T47D (cell line): ENCODE data around the gene ADCY5.

Source experiments
- DNase-seq, 2 experiments: peaks; one replicate each; pipeline versions ENCODE4 v3.0.0 to v3.0.0-alpha.2; 2011 to 2012; ENCODE audit warnings: low read depth in 1 of 2, low spot score in 1 of 2
- JUND ChIP-seq: IDR thresholded peaks from 2 replicates; pipeline ENCODE4 v1.6.1; 2012; ENCODE audit warnings: low read depth
- in situ Hi-C: cut with HindIII; loops from 2 replicates; pipeline ENCODE4 v1.10.0; 2016; ENCODE audit warnings: low sequenced_read_pairs, low pct_unique_long_range_greater_than_20kb

ADCY5 gene

DNA sequence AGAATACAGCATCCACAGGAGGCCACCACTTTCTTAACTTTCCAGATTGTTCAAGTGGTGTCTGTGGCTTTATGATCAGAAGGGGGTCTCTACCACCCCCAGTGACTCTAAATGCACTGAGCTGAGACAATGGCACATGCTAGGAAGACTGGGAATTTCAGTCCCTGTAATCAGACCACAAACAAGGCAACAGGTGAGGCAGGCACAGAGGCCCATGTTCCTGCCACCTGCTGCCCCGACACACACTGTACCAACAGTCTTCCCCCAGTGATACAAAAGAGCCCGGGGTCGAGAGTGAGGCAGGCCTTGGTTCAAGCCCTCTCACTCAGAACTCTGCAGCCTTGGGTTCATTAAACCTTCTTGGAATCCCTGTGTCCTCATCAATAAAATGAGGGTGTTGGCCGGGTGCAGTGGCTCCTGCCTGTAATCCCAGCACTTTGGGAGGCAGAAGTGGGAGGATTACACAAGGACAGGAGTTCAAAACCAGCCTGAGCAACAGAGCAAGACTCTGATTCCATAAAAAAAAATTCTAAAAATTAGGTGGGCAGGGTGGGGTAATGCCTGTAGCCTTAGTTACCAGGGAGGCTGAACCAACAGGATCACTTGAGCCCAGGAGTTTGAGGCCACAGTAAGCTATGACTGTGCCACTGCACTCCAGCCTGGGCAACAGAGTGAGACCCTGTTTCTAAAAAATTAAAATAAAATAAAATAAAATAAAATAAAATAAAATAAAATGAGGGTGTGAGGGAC is 55.8 kb downstream of the ADCY5 start:
- in situ Hi-C loops: no loop called here
- TF ChIP-seq JUND: no peak
- no peak for DNase-seq

DNA sequence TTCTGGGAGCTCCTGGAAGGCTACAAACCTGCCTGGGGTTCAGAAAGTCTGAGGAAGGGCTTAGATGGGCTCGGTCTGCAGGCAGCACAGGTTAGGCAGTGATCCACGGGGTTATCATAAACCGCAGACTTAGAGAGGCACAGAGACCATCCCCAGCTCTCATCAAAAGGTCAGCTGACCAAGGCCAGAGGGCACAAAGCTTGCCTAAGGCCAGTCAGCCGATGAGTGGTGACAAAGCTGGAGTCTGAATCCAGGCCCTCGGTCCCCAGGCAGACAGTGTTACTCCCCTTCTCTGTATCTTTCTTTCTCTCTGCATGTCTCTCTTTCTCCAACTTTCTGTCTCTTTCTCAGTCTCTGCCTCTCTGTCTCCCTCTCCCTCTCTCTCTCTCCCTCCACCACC is 56.5 kb downstream of the ADCY5 start:
- DNase-seq: no peak
- no peak for TF ChIP-seq JUND
- in situ Hi-C loops: no loop called here

DNA sequence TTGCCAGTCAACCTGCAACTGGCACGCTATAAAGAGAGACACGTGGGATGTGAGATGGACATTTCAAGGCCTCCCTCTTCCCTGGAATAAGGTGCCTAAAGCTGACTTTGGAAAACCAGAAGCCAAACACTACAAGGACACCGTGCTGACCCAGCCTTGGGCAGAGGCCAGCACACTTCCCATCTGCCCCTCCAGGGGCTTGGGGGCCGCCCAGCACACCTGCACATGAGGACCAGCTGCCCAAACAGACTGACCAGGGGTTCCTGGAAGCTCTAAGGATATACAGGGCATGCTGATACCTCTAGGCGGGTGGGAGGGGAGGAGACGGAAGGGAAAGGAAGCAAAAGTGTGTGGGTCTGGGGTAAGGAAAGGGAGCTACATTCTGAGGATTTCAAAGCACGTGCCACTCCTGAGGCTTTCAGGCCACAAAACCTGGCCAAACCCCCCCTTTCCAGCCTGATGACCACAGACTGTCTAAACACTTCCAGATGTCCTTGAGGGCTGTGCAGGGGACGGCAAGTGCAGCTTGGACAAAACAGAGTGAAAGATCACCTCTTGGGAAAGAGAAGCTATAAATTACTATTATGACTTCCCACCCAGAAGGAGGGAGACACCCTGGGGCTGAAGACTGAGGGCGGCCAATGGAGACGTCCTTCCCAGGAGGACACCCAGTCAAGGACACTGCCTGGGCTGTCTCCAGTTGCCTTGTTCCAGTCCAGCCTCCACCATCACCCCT is 57.9 kb downstream of the ADCY5 start:
- DNase-seq: no peak
- no peak for TF ChIP-seq JUND
- in situ Hi-C loops: no loop called here

DNA sequence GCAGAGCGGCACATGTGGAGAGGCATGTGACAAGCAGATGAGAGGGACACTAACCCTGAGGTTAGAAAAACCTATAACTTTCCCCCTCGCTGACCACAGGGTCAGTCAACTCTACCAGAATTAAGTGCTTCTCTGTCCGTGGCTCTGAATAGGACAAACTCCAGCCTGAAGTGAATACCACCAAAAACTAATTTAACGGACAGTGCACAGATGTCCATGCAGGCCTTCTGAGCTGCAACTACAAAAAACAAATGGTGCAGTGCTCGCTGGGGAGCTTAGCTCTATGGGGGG is 59.3 kb downstream of the ADCY5 start:
- in situ Hi-C loops: no loop called here
- DNase-seq: no peak
- TF ChIP-seq JUND: no peak

DNA sequence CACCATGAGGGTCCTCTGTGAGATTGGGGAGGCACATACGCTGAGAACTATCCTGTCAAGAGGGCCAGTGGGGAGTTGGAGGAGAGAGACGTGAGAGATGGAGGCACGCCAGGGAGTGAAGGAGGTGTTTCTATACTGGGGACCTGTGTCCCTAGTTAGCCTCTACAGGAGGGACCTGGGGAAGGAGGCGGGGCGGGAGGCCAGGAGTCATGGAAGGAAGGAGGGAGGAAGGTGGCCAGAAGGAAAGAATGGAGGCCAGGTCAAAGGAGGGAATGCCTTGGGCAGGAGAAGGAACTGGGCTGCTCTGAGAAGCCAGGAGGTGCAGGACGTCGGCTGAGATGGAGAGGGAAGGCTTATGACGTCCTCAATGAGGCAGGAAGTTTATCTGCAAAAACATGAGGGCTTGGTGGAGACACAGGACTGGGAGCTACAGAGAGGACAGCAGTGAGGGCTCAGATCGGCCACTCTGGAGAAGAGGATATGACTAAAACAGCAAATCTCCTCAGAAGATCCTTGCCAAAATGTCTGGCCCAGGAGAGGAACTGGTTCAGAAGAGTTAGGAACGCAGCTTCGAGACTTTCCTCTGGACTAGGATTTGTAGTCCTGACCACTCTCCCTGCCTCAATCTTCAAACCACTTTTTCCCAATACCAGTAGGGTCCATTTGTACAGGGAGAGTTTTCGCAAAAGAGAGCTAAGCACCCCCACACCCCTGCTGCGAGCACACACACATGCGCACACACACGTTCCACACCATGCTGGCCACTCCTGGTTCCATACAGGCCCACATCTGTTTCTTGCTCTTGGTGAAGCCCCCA is 59.9 kb downstream of the ADCY5 start:
- in situ Hi-C loops: no loop called here
- no peak for TF ChIP-seq JUND
- DNase-seq: no peak

DNA sequence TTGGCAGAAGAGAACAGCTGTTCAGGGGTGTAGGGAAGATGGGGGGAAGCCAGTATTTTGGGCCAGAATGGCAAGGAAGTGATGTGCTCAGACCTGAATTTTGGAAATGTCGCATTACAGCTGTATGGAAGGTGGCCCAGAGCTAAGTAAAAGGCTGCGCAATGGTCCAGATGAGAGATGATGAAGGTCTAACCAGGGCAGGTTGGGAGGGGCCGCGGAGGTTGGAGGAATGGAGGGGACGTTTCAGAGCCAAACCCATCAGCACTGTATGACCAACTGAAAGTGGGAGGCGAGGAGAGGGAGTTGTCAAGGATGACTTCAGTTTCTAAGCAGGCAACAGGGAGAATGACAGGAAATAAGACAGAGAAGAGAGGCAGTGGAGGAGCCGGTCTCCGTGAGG is 60.8 kb downstream of the ADCY5 start:
- TF ChIP-seq JUND: no peak
- in situ Hi-C loops: no loop called here
- no peak for DNase-seq

DNA sequence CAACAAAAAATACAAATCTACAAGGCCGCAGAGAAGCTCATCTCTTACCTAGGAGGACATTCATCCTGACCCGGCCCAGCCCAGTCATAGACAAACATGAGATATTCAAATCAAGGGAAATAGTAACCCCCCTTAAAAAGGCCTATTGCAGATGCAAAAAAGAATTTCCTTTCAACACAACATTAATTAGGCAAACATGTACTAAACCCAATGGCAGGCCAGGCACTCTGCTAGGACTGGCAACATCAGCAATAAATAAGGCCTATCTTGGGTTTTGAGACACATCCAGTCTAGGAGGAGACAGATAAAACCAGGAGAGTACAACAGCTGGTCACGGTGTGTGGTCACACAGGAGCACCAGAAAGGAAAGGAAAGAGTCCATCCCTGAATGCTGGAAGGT is 61.4 kb downstream of the ADCY5 start:
- no peak for TF ChIP-seq JUND
- in situ Hi-C loops: no loop called here
- no peak for DNase-seq

DNA sequence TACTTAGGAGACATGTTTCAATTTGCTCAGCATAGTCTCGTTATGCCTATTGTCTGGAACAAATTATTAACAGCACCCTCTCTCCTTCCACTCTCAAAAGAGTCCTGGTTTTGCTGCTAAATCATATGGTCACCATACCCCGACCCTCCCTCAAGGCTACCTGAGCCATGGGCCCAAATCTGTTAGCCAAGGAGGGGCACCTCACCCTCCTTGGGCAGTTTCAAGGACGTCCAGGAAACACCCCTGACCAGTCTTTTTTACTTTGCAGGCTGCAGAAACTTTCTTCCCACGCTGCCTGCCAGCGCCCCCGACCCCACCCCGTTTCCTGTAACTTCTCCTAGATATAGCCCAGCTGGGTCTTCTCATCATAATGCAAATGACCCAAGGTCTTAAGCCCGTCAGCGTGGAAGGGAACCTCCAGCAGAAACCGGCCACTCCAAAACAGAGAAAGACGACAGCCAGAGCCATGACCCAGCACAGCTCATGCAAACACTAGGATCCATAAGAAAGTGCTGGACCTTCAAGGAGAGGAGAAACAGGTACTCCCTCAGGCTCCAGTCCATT is 62.3 kb downstream of the ADCY5 start:
- no peak for DNase-seq
- no peak for TF ChIP-seq JUND
- in situ Hi-C loops: no loop called here

DNA sequence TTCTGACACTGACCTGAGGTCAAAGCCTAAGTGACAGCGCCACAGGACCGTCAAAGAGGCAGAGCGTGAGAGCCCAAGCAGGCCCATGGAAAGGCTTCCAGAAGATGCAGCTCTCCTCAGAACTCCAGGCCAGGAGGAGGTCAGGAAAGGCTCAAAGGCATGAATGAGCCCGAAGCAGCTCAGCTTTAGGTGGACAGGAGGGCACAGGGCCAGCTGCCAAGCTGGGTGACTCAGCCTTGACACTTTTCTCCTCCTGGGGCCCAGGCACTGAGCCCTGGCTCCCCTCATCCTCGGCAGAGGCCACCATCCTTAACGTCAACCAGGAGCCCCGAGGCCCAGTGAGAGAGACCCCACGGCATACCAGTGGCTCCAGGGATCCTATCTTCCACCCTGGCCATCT is 62.9 kb downstream of the ADCY5 start:
- in situ Hi-C loops: no loop called here
- no peak for TF ChIP-seq JUND
- no peak for DNase-seq

DNA sequence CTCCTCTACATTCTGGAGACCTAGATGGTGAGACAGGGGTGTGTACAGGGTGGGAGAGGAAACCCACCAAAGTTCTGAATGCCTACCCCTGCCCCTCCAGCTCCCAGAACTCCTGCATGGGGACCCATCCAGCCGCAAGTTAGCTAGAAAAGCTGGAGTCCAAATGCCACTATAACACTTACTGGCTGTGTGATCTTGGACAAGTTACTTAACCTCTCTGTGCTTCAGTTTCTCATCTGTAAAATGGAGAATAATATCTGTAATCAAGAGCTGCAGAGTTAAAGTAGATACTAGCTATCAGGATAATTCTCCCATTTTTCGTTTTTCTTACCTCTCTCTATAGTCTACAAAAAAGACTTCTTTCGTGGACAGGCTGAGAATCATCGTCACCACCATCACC is 63.4 kb downstream of the ADCY5 start:
- in situ Hi-C loops: no loop called here
- no peak for DNase-seq
- TF ChIP-seq JUND: no peak

DNA sequence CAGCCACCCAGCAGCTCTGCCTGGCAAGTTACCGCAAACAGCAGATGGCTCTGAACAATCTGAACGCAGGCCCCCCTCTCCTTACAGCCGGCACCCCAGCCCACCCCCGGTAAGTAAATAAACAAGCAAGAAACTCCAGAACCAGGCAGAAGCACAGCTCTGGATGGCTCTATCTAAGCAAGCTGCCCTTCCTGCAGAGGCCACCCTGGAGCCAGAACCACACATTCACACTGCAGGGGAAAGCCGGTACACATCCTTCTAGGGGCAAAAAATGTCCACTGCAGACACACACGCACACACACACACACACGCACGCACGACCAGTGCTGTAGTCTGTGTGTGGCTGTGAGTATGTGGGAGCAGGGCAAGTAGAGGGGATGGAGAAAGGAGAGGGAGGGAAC is 63.9 kb downstream of the ADCY5 start:
- DNase-seq: no peak
- no peak for TF ChIP-seq JUND
- in situ Hi-C loops: no loop called here

DNA sequence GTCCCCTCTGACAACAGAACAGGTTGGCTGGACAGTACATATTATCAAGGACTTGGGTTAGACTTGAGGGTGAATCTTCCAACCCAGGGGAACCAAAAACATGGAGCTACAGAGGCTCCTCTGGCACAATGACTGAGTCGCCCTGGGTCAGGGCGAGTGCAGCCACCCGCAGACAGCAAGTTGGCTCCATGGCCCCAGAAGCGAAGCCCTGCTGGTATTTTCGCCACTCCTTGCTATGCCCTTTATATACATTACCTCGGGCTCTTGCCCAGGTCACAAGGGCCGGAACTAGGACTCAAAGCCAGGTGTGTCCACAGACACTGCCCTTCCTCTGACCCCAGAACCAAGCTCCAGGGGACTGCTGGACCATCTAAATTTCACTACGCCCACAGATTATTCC is 64.6 kb downstream of the ADCY5 start:
- no peak for DNase-seq
- in situ Hi-C loops: no loop called here
- TF ChIP-seq JUND: no peak
